Measurements from ENCODE around the gene SDC3.
"Not testable (repeated sequence)": the region's sequence is repeated elsewhere in the genome, so short reads cannot be mapped to it uniquely, and the experiment has no call there.

The SDC3 gene

DNA sequence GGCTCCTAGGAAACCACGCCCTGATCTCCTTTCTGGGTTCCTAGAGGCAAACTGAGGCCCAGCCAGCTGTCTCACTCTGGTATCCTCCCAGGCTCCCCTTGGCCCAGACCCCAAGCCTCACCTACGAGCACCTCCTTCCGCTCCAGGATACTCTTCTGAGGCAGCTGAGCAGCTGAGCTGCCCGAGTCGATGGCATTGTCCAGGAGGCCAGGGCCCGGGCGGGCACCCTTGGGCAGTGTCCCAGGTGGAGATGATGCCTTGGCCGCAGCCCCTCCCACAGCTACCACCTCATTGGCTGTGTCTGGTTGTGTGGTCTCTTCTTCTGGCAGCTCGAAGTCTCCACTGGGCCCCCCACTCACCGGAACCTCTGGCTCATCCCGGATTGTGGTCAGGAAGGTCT lies 34.4 kb downstream of the SDC3 start:
- no peak for DNase-seq

DNA sequence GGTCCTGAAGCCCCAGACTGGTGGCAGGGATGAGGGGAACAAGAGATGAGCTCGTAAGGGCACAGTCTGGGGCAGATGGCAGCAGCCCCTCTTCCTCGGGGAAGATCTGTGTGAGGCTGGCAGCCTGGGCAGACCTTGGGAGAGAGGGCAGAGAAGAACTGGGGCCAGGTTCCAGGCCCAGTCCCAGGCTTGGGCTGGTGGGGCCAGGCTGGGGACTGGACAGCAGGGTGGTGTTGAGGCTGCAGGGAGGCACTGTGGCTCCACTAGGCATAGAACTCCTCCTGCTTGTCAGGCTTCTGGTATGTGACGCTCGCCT lies 35.7 kb downstream of the SDC3 start:
- DNase-seq, result no peak

DNA sequence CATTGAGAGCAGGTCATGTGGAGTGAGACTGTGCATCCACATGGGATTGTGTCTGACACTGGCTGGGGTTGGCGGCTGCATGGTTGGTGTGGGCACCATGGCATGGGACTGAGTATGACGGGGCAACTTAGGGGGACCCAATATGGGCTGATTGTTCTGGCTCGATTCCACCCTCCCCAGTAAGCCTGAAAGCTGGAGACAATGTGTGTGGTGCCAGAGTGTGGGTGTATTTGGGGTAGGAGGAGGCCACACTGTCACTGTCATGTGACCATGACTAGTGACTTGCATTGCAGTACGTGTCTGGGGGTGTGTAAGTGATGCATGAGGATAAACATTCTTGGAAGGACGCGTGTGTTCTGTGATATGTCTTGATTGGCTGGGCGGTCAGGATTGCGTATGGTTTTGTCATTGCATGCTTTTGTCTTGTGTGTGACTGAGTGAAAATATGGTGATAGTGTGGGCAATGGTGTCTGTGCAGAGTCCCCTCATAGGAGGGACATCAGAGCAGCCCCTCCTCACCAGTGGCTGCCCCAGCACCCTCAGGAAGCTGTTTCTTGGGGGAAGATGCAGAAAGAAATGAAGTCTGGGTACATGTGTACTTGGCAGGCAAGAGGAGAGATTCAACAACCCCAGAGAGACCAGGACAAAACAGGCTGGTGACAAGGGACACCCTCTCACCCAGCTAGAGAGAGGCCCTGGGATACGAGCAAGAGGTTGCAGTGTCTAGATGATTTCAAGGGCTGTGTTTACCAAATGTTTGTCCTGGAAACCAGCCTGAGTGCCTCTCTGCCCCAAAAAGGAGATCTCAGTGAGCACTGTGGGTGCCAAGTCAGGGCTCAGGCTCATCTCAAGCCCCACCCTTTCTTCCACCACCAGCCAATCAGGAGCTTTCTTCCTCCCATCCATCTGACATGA lies 36.3 kb downstream of the SDC3 start:
- DNase-seq, result no peak

DNA sequence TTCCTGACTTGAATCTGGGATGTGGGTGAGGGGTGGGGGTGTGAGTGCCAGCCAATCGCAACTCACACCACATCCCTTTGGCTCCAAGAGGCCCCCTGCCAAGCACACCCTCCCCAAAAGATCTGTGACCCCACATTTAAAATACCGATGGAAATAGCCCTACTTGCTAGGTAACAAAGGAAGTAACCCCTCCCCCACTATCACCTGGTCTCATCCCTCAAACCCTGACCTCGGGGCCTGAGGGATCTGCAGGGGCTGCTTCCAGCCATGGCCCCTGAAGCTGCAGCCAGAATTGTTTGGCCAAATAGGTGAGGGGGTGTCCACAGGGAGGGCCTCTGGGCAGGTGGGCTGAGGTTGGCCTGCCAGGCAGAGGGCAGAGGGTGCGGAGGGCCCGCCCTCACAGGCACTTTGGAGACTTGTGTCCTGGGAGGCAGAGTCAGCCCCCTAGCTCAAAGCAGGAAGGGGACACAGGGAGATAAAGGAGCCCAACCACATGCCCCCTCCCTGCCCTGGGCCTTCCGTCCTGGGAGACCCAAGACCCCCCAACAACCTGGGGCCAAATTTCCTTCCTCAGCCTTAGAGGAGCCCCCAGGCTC lies 37.2 kb downstream of the SDC3 start:
- no peak for DNase-seq

DNA sequence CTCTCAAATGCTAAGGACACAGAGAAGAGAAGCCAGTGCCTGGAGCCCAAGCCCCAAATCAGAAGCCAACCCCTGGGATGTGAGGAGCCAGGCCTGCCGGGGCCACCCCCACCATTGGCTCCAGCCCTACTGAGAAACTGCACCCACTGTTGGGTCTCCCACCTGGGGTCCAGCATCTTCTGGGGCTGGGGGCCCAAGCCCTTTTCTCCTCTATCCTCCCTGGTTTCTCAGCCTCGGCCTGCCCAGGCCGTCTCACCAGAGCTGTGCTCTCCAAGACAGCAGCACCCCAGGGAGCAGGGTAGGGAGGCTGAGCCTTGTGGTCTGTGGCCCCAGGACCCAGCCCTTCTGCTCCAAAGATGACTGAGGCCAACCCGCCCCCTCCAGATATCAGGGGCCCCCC lies 37.9 kb downstream of the SDC3 start:
- no peak for DNase-seq

DNA sequence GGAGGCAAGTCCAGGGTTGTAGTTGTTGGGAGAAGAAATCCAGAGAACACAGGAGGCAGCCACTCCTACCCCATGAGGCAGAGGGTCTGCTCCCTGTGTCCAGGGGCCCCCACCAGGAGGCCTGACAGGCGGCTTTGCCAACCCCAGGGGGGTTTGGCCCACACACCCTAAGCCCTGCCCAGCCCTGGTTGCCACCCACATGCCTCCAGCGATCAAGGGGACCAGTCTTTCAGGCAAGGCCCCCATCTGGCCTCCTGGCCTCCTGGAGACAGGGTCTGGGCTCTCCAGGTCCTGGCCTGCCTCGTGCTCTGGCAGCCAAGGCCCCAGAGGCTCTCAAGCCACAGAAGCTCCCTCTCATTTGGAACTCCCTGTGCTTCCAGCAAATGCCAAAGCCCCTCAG lies 38.5 kb downstream of the SDC3 start:
- DNase-seq, result no peak

DNA sequence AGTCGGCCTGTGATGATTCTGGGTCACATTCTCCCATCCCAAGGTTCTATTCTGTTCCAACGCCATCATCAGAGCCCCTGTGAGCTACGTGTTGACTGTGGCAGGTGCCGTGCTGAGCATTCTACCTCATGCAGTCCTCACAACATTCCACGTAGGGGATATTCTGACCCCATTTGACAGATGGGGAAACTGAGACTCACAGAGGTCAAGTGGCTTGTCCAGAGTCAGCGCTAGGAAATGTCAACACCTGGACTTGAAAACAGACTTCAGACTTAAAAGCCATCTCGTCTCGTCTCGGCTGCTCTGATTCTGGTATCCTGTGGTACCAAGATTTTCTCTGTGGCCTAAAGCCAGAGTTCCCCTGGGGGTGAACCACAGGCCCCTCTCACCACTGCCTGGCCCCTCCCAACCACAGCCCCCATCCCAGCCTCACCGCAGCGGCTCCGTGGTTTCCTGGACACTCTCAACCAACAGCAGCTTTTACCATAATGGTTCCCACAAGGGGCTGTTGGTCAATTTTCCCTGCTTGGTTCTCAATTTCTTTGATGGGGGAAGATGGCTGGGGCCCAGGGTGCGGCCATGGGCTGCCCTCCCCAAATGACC lies 39.6 kb downstream of the SDC3 start:
- DNase-seq, result no peak

DNA sequence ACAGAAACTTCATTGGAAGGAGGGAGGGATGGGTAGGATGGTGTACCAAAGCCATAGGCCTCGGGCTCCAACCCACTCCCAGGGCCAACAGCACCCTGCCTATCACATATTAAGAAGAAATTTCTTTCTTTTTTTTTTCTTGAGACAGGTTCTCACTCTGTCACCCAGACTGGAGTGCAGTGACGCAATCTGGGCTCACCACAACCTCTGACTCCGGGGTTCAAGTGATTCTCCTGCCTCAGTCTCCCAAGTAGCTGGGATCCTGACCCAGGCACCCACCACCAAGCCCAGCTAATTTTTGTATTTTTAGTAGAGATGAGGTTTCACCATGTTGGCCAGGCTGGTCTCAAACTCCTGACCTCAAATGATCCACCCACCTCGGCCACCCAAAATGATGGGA lies 40.5 kb downstream of the SDC3 start:
- DNase-seq, result not testable (repeated sequence)

DNA sequence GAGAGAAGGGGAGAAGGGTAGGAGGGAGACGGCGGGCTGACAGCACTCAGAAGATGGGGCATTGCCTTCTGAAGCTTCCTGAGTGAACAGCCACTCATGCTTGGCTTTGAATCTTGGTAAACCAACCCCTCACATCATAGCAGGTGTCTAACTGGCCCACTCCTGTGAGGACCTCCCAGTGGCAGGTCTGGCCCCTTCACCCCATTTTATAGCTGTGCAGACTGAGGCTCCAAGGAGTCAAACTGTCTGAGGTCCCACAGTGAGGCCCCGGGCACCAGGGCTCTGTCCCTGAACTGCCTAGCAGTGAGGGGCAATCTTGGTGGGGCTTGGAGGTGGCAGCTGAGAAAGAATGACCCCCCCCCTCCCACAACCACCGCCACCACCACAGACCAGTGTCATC lies 41.0 kb downstream of the SDC3 start:
- DNase-seq, result no peak

DNA sequence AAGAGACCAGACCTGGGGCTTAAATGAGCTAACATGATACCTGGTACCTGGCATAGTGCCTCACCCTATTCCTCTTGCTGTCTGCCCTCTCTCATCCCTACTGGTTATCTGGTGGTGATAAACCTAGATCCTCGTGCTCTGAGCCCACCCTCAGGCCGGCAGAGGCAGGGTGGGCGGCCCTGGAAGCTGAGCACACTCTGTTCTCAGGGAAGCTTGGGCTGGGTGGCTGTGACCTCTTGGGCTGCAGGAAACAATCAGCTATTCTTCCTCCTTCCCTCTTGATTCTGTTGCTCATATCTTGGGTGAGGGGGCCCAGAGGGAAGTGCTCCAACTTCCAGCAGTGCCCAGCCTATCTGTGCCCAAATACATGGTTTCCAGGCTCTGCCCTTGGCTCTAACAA lies 42.0 kb downstream of the SDC3 start:
- DNase-seq, result no peak

DNA sequence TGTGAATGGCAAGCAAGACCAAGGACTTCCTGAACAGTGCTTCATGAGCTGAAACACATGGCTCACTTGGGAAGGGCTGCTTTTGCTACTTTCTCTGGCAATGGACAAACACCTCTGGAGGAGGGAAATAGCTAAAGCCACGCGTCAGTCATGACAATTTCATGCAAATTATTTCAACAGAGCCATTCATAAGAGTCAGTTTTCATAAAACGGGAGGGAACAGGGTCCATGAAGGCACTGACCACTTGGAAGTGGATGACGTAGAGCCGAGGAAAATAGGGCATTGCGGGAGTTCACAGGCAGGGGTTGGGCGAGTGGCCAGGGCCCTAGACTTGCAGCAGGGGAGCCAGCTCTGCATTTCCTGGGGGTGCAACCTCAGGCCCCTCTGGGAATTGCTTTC lies 43.9 kb downstream of the SDC3 start:
- no peak for DNase-seq

DNA sequence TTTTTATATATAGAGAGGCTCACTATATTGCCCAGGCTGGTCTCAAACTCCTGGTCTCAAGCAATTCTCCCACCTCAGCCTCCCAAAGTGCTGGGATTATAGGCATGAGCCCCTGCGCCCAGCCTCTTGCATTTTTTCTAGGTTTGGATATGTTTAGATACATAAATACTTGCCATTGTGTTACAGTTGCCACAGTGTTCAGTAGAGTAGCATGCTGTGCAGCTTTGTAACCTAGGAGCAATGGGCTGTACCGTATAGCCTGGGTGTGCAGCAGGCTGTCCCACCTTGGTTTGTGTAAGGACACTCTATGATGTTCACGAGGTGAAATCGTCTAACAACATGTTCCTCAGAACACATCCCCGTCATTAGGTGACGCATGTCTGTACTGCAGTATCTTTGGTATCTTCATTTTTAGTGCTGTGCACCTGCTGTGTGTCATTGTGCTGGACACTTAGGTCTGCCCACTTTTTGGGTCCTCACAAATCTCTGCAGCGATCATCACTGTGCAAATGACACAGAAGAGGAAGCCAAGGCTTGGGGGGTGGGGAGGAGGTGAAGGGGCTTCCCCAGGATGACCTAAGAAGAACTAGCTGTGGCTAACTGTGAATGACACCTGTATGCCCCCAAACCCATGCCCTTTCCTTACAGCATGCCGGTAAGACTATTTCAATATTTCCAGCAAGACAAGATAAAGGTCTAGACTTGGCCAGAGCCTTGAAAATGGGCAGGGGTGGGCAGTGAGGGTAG lies 44.5 kb downstream of the SDC3 start:
- DNase-seq, result no peak

DNA sequence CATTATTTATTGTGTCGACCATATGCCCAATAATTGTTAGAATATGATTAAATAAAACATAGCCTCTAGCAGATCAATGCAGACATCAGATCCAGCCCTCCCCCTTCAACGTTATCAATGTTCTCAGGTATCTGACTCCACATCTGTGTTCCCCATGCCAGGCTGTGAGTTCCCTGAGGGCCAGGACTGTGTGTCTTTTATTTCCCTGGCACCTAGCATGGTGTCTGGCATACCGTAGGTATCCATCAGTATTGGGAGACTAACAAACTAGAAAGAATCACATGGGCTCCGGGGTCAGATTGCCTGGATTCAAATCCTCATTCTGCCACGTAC lies 48.3 kb downstream of the SDC3 start:
- no peak for DNase-seq

DNA sequence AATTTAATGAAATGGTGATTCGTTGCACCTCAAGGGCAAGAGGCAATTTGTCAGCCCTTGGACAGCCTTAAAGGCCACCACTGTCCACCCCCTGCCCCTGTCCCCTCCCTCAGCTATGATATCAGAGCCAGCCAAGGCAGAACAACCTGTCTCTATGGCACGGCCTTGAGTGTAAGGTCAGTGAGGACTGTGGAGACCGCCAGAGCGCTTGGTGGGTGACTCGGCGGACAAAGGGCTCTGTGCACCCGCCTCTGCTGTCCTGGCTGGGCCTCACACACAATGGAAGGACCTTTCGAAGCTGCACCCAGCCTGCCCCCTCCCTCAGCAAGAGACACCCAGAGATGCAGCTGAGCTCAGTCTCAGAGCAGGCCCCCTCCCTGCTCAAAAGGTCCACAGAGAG lies 50.6 kb downstream of the SDC3 start:
- no peak for DNase-seq

DNA sequence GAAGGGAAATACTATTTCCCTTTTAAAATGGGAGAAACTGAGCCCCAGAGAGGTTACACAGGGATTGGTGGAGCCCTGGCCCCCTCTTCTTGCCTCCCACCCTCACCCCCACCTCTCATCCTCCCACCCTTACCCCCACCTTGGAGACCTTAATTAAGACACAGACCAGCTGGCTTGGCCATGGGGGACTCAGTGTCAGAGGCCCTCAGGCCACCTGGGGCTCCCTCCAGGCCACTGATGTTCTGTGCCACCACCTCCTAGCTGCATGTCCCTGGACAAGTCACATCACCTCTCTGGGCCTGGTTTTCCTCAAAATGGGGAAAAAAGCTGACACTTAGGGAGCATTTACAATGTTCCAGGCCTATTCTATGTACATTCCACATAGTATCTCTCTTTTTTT lies 51.5 kb downstream of the SDC3 start:
- DNase-seq, result no peak

DNA sequence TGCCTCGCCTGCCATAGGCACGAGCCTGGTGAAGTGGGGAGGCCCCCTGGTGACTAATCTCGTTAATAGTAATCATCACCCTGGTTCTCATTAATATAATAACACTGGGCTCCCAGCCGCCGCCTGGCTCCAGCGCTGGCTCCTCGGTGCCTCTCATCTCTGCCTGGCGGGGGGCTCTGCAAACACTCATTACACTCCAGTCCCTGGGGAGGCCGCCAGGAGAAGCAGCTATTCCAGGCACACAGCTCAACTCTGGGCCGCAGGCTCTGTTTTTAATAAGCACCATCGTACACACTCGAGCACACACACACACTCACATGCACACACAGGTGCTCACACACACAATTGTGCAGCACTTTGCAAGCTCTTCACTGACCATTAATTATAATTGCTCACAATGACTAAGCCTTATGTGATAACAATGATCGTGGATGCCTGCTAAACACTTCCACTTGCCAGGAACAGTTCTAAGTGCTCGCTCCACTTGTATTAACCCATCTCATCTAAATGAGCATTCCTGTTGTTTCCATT lies 52.2 kb downstream of the SDC3 start:
- peak; percentile 85 for DNase-seq

DNA sequence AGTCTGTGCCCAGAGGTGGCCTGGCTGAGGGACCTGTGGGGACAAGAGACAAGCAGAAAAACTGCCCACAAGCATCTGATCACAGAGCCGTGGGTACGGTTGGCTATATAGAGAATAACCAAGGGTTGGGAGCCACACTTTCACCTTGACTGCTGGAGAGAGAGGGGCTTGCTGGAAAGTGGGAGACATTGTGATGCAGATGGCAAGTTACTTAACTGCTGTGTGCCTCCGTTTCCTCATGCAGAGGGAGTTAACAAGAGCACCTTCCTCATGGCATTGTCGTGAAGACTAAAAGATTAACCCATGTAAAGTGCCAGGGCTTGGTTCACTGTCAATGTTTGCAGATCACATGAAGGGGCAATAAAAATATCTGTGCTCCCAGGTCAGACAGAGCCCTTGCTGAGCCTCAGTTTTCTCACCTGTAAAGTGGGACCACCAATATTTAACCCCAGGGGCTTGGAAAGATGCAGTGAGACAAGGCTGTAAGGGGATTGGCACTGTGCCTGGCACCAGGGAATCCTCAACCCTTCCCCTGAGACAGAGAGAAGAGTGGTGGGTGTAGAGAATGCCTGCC lies 52.8 kb downstream of the SDC3 start:
- no peak for DNase-seq

DNA sequence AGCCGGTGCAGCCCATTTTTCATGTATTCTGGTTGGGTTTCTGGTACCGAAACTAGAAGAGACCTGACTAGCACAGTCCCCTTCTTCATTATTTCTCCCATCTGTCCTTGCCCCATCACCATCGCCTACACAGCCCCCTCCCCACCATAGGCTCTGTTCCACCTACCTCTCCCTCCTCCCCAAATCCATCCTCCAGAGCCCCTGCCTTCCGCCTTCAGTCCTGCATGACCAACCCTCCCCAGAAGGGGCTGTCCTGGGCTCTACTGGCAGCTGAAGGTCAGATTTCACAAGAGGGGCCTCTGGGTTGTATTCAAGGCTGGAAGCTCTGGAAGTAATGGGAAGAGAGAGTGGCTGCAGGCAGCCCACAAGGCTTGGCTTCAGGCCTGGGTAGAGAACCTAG lies 55.2 kb downstream of the SDC3 start:
- no peak for DNase-seq

DNA sequence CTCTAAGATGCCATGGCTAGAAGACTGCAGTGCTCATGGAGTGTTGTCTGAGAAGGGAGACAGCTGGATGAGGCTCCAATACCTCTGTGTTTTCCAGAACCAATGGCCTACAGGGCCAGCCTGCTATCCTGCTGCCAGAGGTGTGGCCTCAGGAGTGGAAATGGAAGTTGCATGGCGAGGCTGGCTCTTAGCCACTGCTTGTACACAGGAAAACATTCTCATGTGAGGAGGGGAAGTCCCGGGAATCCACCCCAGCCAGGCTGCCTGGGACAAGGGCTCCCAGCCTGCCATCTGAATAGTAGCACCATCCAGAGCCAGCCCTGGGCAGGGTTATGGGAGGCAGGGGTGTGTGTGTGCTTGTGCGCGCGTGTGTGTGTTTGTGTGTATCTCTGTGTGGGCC lies 56.5 kb downstream of the SDC3 start:
- DNase-seq, result no peak

DNA sequence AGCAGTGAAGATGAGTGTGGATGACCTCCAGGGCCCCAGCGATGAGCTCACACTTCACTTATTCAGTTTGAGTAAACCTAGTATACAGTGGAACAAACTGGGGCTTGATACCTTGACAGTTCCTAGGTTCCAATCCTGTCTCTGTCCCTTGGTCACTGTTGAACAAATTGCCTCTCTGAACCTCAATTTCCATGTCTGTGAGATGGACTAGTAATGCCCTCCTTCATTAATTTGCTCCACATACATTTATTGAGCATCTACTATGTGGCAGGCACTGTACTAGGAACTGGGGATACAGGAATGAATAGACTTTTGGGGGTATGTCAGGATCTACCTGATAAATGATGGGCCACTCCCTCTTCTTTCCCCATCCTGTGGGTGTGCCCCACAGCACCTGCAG lies 57.3 kb downstream of the SDC3 start:
- DNase-seq, result no peak

DNA sequence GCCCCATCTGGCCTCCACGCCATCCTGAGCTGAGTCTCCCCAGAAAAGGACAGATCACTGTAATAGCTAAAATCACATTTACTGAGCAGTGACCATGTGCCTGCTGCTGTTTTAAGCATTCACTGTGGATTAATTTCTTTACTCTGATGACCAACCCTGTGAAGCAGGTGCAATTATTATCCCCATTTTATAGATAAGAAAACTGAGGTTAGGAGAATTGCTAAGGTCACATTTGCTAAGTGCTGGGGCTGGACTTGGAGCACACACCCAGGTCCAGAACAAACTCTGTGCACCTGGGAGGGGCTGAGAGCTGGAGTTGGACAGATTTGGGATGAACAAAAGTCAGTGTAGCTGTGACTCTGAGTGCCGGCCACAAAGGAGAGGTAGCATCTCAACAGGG lies 58.0 kb downstream of the SDC3 start:
- no peak for DNase-seq

DNA sequence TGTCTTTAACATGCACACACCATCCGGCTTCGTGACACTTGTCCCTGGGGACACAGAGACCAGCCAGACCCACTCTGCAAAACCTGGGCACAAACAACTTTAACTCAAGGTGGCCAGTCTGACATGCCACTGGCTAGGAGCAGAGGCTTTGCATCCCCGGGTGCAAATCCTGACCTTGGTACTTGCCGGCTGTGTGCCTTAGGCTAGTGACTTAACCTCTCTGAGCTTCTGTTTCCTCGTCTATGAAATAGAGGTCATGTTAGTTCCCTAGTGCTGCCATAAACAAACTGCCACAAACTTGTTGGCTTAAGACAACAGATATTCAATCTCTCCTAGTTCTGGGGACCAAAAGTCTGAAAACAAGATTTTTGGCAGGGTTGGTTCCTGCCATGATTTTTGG lies 60.4 kb downstream of the SDC3 start:
- DNase-seq, result no peak

DNA sequence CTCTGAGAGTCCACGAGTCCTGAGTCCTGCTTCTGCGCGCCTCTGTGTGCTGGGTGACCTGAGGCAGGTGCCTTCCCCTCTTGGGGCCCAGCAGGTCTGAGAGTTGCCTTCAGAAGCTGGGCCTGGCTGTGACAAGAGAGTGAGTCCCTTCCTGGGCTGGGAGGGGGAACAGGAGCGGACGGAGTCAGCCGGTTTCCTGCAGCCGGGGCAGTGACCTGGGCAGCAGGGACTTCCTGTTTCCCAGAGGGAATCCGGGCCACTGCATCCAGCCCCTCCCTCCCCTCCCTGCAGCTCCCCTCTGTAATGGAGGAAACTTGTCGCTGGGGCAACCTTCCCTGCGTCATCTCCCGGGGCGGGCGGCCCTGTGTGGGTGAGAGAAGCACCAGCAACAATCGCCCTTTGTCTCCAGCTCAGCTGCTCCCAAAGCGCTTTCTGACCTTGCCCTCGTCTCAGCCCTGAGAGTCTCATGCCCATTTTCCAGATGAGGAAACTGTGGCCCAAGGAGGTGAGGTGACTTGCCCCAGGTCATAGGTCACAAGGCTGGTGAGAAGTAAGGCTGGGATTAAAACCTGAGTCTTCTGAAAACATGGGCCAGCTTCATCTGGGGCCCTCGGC lies 61.1 kb downstream of the SDC3 start:
- no peak for DNase-seq
